IMR-90 (cell line): ENCODE results near the gene KPNA1. TPM values are rescaled to one million over a fixed set of nuclear protein-coding genes. Genes with fewer than 3 reads are reported as not detected.
A peak's percentile ranks its signal among the peaks of the same experiment; 100 is the strongest.

ENCODE experiments used
- ATAC-seq: fragments of 200-7000 bp; cut with Tn5 transposase; 2 replicates; pipeline ENCODE4 v1.9.1; 2020; ENCODE audit warnings: low read depth, mild to moderate bottlenecking, moderate library complexity
- BruUV-seq: library from RNA; stranded (reverse); fragments of 400-500 nt; replicated peaks from 2 replicates; lab custom pipeline; 2021; lab: Mats Ljungman, UMichigan
- CTCF ChIA-PET: fragments of 300-600 bp; formaldehyde crosslinking; extraction: SDS; loops from one replicate; lab custom pipeline; 2021; ENCODE audit warnings: antibody characterized with exemption; lab: Yijun Ruan, JAX
- POLR2A ChIA-PET: fragments of 300-600 bp; sonication (Branson Sonifier 250); formaldehyde crosslinking; loops from one replicate; lab custom pipeline; 2022; ENCODE audit warnings: antibody characterized with exemption; ENCODE audit not compliant: unreplicated experiment; lab: Charles Lee
- DNase-seq: peaks from one replicate; pipeline ENCODE4 v3.0.0; 2013
- H2AFZ ChIP-seq: replicated peaks from 2 replicates; pipeline ENCODE3; 2013; ENCODE audit warnings: low read length, mild to moderate bottlenecking; ENCODE audit not compliant: poor library complexity
- H2AK5ac ChIP-seq: 2 replicates; pipeline ENCODE4 v1.6.1; 2013; ENCODE audit warnings: low read depth, low read length, inconsistent platforms
- H2AK9ac ChIP-seq: replicated peaks from 2 replicates; pipeline ENCODE3; 2013; ENCODE audit warnings: mild to moderate bottlenecking, low read depth, low read length, moderate library complexity; ENCODE audit not compliant: poor library complexity
- H2BK120ac ChIP-seq: 2 replicates; pipeline ENCODE4 v1.6.1; 2013; ENCODE audit warnings: low read depth, low read length, inconsistent platforms
- H2BK15ac ChIP-seq: 3 replicates; pipeline ENCODE4 v1.6.1; 2013; ENCODE audit warnings: low read depth, low read length, inconsistent platforms
- H2BK20ac ChIP-seq: 2 replicates; pipeline ENCODE4 v1.6.1; 2013; ENCODE audit warnings: low read depth, mild to moderate bottlenecking, inconsistent platforms, low read length, moderate library complexity
- H2BK5ac ChIP-seq: 2 replicates; pipeline ENCODE4 v1.6.1; 2013; ENCODE audit warnings: mild to moderate bottlenecking, low read depth, low read length, inconsistent platforms; ENCODE audit not compliant: poor library complexity, severe bottlenecking
- H3K14ac ChIP-seq: replicated peaks from 2 replicates; pipeline ENCODE4 v1.6.1; 2013; ENCODE audit warnings: low read depth, low read length, inconsistent platforms
- H3K18ac ChIP-seq: 2 replicates; pipeline ENCODE4 v1.6.1; 2013; ENCODE audit warnings: low read depth, low read length, control low read depth
- H3K23ac ChIP-seq: 2 replicates; pipeline ENCODE4 v1.6.1; 2013; ENCODE audit warnings: low read depth, low read length, inconsistent platforms
- H3K27ac ChIP-seq: 2 replicates; pipeline ENCODE4 v1.5.1; 2013; ENCODE audit warnings: mild to moderate bottlenecking, control low read depth, low read length; ENCODE audit not compliant: insufficient read depth
- H3K27me3 ChIP-seq: 2 replicates; pipeline ENCODE4 v1.6.1; 2013; ENCODE audit warnings: low read length; ENCODE audit not compliant: control insufficient read depth, insufficient read depth
- H3K36me3 ChIP-seq: 2 replicates; pipeline ENCODE4 v1.6.1; 2013; ENCODE audit warnings: low read length, mixed read lengths; ENCODE audit not compliant: control insufficient read depth, insufficient read depth
- H3K4ac ChIP-seq: 2 replicates; pipeline ENCODE4 v1.6.1; 2013; ENCODE audit warnings: low read depth, low read length, inconsistent platforms
- H3K4me1 ChIP-seq: 2 replicates; pipeline ENCODE4 v1.6.1; 2013; ENCODE audit warnings: low read length, mixed read lengths; ENCODE audit not compliant: control insufficient read depth, insufficient read depth
- H3K4me2 ChIP-seq: 2 replicates; pipeline ENCODE4 v1.6.1; 2013; ENCODE audit warnings: low read depth, mild to moderate bottlenecking, control low read depth, low read length, moderate library complexity
- H3K4me3 ChIP-seq: 2 replicates; pipeline ENCODE4 v1.5.1; 2013; ENCODE audit warnings: low read depth, mild to moderate bottlenecking, control low read depth, low read length, moderate library complexity; ENCODE audit not compliant: insufficient read depth
- H3K56ac ChIP-seq: 2 replicates; pipeline ENCODE4 v1.6.1; 2013; ENCODE audit warnings: low read length, inconsistent platforms; ENCODE audit not compliant: insufficient read depth; ENCODE audit errors: extremely low read depth
- H3K79me1 ChIP-seq, 2 experiments: 2 replicates each; pipeline ENCODE4 v1.6.1; 2013; ENCODE audit warnings: low read length in 2 of 2, inconsistent platforms in 1 of 2, low read depth in 1 of 2
- H3K9ac ChIP-seq: 2 replicates; pipeline ENCODE4 v1.6.1; 2013; ENCODE audit warnings: low read depth, low read length, control low read depth
- H3K9me1 ChIP-seq: 2 replicates; pipeline ENCODE4 v1.6.1; 2013; ENCODE audit warnings: low read length, inconsistent platforms; ENCODE audit not compliant: insufficient read depth
- H3K9me3 ChIP-seq: 2 replicates; pipeline ENCODE4 v1.6.1; 2013; ENCODE audit warnings: low read length; ENCODE audit not compliant: control insufficient read depth, insufficient read depth
- H4K20me1 ChIP-seq: 2 replicates; pipeline ENCODE4 v1.6.1; 2013; ENCODE audit warnings: low read length, inconsistent platforms; ENCODE audit not compliant: insufficient read depth
- H4K5ac ChIP-seq: 2 replicates; pipeline ENCODE4 v1.6.1; 2013; ENCODE audit warnings: mild to moderate bottlenecking, low read depth, low read length, control low read depth
- H4K8ac ChIP-seq, 2 experiments: 2 replicates each; pipeline ENCODE4 v1.6.1; 2013; ENCODE audit warnings: low read depth in 2 of 2, low read length in 2 of 2, control low read depth in 1 of 2, inconsistent platforms in 1 of 2
- H4K91ac ChIP-seq: 2 replicates; pipeline ENCODE4 v1.6.1; 2013; ENCODE audit warnings: low read depth, low read length, inconsistent platforms; ENCODE audit not compliant: insufficient read depth
- CTCF ChIP-seq: conservative IDR thresholded peaks from 2 replicates; pipeline ENCODE4 v1.5.1; 2012; ENCODE audit warnings: mild to moderate bottlenecking, low read depth, low read length, improper control_type of control experiment
- MXI1 ChIP-seq: IDR thresholded peaks from 2 replicates; pipeline ENCODE4 v1.6.1; 2012; ENCODE audit warnings: low read depth, mild to moderate bottlenecking, low read length, moderate library complexity, borderline replicate concordance
- NFE2L2 ChIP-seq: fragments of 150-350 bp; IDR thresholded peaks from 2 replicates; pipeline ENCODE4 v1.6.1; 2016; ENCODE audit warnings: low read depth, mild to moderate bottlenecking, low read length
- WGBS, 2 experiments: methylation state at CpG; one replicate each; pipeline versions ENCODE4 v1.1.5 to v1.1.7; 2013; ENCODE audit warnings: missing lambda C conversion rate in 2 of 2; ENCODE audit not compliant: insufficient read length in 1 of 2; ENCODE audit errors: extremely low coverage in 2 of 2; 5-methylcytosine and 5-hydroxymethylcytosine counted together
- dilution Hi-C: fragments of 300-500 bp; cut with HindIII; formaldehyde crosslinking; loops from one replicate; pipeline ENCODE4 v1.14.3; 2018; ENCODE audit warnings: low sequenced_read_pairs; ENCODE audit not compliant: unreplicated experiment
- in situ Hi-C: fragments of 300-500 bp; cut with MboI; formaldehyde crosslinking; loops from 3 replicates; pipeline ENCODE4 v1.14.3; 2019; ENCODE audit warnings: low sequenced_read_pairs, inconsistent platforms, mixed read lengths
- intact Hi-C: fragments of 100-400 bp; cut with micrococcal nuclease; formaldehyde crosslinking; loops from 2 replicates; pipeline ENCODE4 v1.10.0; 2022
- polyA plus RNA-seq, 3 experiments: library from polyadenylated mRNA; depleted of rRNA; stranded (reverse); fragments of >200 nt; gene quantifications; 2 replicates each; pipeline ENCODE4 v1.2.3, GENCODE V29; 2012; ENCODE audit warnings: low replicate concordance in 1 of 3
- total RNA-seq: library from RNA; depleted of rRNA; stranded (reverse); fragments of >200 nt; gene quantifications from 2 replicates; pipeline ENCODE4 v1.2.3, GENCODE V29; 2012

Gene KPNA1
- total and polyA plus RNA-seq, 2 of the 4 experiments (the other 2 are of a cell fraction), result 30.6 to 112 TPM

DNA sequence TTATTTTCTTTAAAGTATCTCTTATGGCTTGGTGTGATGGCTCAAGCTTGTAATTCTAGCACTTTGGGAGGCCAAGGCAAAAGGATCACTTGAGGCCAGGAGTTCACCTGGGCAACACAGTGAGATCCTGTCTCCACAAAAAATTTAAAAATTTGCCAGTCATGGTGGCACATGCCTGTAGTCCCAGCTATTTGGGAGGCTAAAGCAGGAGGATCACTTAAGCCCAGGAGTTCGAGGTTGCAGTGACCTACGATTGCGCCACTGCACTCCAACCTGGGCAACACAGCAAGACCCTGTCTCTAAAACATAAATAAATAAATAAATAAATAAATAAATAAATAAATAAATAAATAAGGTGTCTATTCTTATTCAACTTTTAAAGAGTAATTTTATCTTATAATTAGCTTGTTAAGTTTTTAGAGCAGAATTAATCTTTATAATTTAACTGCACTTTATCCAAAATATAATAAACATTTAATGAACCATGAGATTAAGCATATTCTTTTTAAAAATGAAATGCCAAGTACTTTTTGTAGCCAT, 48.0 kb downstream of the KPNA1 start:
- Histone ChIP-seq H2AFZ (no peak overlapping the region), H2AK5ac (no peak overlapping the region), H3K9me1 (peaks cover 3% of the 10 kb centered on the region; the same call in 1 of the 2 replicates), H3K4ac (no peak overlapping the region), H3K27ac (no peak overlapping the region), H3K79me1 (peaks cover 21 to 48% of the 10 kb centered on the region in 2 experiments), H3K9me3 (no peaks in the 10 kb centered on the region), H4K5ac (no peak overlapping the region), H2AK9ac (no peak overlapping the region), H3K4me1 (no peaks in the 10 kb centered on the region), H2BK20ac (no peak overlapping the region), H3K9ac (no peak overlapping the region), H4K91ac (no peak overlapping the region), H3K4me2 (no peak overlapping the region), H3K23ac (no peak overlapping the region), H2BK15ac (no peak overlapping the region), H3K18ac (no peak overlapping the region), H3K36me3 (peaks cover 9% of the 10 kb centered on the region), H2BK120ac (no peak overlapping the region), H4K8ac (peak overlapping the region in 1 of 2 experiments; percentile 32; a peak in 1 of 4 replicates), H4K20me1 (peaks cover 25% of the 10 kb centered on the region), H3K56ac (no peak overlapping the region), H3K14ac (no peak overlapping the region), H3K27me3 (no peaks in the 10 kb centered on the region), H3K4me3 (no peak overlapping the region), H2BK5ac (no peak overlapping the region)
- ChIA-PET CTCF (no interaction called here), POLR2A (interaction anchor here (0.7 kb wide), 1 partner anchor 59 kb away, joined by 4 read pairs; no protein-coding TSS in a partner anchor)
- DNase-seq, result no peak
- dilution Hi-C loops (no loop called here), in situ Hi-C loops (no loop called here), intact Hi-C loops (no loop called here)
- ATAC-seq, result no peak
- WGBS, 2 experiments, result no CpG with 5 or more reads among the region's 3 CpGs
- no TSS peak for BruUV-seq
- no peak for TF ChIP-seq MXI1
- TF ChIP-seq CTCF, result no peak
- TF ChIP-seq NFE2L2, result peak; percentile 42; the same call in 1 of the 2 replicates
